Neural progenitor cell (in vitro differentiated cells): Measurements from ENCODE around the gene TAF1C. TPM values are rescaled to one million over a fixed set of nuclear protein-coding genes. Genes with fewer than 3 reads are reported as not detected.

ENCODE experiments used
- DNase-seq: peaks from one replicate; pipeline ENCODE4 v3.0.0-alpha.2; 2016; ENCODE audit warnings: low spot score
- H2AFZ ChIP-seq: fragments of 200-600 bp; sonication (generic); replicated peaks from 2 replicates; pipeline ENCODE4 v1.6.1; 2016; ENCODE audit warnings: antibody characterized with exemption
- H3F3A ChIP-seq: fragments of 200-600 bp; sonication (generic); 2 replicates; pipeline ENCODE4 v1.6.1; 2016; ENCODE audit warnings: antibody characterized with exemption, low read depth
- H3K27ac ChIP-seq: fragments of 200-600 bp; sonication (generic); 2 replicates; pipeline ENCODE4 v1.5.1; 2016; ENCODE audit warnings: mild to moderate bottlenecking
- H3K27me3 ChIP-seq: fragments of 200-600 bp; sonication (generic); 2 replicates; pipeline ENCODE4 v1.6.1; 2016; ENCODE audit warnings: mild to moderate bottlenecking, moderate library complexity
- H3K36me3 ChIP-seq: fragments of 200-600 bp; sonication (generic); 2 replicates; pipeline ENCODE4 v1.5.1; 2016
- H3K4me1 ChIP-seq: fragments of 200-600 bp; sonication (generic); 2 replicates; pipeline ENCODE4 v1.6.1; 2016; ENCODE audit warnings: mixed run types
- H3K4me2 ChIP-seq: fragments of 200-600 bp; sonication (generic); 2 replicates; pipeline ENCODE4 v1.6.1; 2016
- H3K4me3 ChIP-seq: fragments of 200-600 bp; sonication (generic); 2 replicates; pipeline ENCODE4 v1.5.1; 2016
- H3K79me2 ChIP-seq: fragments of 200-600 bp; sonication (generic); 2 replicates; pipeline ENCODE4 v1.6.1; 2016; ENCODE audit warnings: low read depth
- H3K9ac ChIP-seq: fragments of 200-600 bp; sonication (generic); 2 replicates; pipeline ENCODE4 v1.6.1; 2016
- H3K9me3 ChIP-seq: fragments of 200-600 bp; sonication (generic); 2 replicates; pipeline ENCODE4 v1.5.1; 2016; ENCODE audit warnings: low read depth
- H4K20me1 ChIP-seq: fragments of 200-600 bp; sonication (generic); 2 replicates; pipeline ENCODE4 v1.6.1; 2016; ENCODE audit warnings: low read depth
- H3K27ac Mint-ChIP-seq: 3 replicates; pipeline ENCODE4 v1.8.0; 2021; ENCODE audit warnings: mixed read lengths
- H3K27me3 Mint-ChIP-seq: 2 replicates; pipeline ENCODE4 v1.8.0; 2022; ENCODE audit warnings: low read depth, mild to moderate bottlenecking, inconsistent platforms, moderate library complexity, mixed read lengths; ENCODE audit not compliant: insufficient read depth
- H3K36me3 Mint-ChIP-seq: 3 replicates; pipeline ENCODE4 v1.8.0; 2021; ENCODE audit warnings: mixed read lengths
- H3K4me1 Mint-ChIP-seq: 3 replicates; pipeline ENCODE4 v1.8.0; 2021; ENCODE audit warnings: mixed read lengths
- H3K4me3 Mint-ChIP-seq: 3 replicates; pipeline ENCODE4 v1.8.0; 2021; ENCODE audit warnings: mild to moderate bottlenecking, moderate library complexity, mixed read lengths
- H3K9me3 Mint-ChIP-seq: 3 replicates; pipeline ENCODE4 v1.8.0; 2020; ENCODE audit warnings: mixed read lengths
- EZH2 ChIP-seq: fragments of 200-600 bp; sonication (generic); IDR thresholded peaks from 2 replicates; pipeline ENCODE4 v1.6.1; 2017; ENCODE audit warnings: antibody characterized with exemption, mild to moderate bottlenecking, moderate library complexity
- EZH2phosphoT487 ChIP-seq: fragments of 200-600 bp; sonication (generic); IDR thresholded peaks from 2 replicates; pipeline ENCODE4 v1.6.1; 2017; ENCODE audit warnings: antibody characterized with exemption
- total RNA-seq: library from RNA; depleted of rRNA; stranded (reverse); fragments of >200 nt; gene quantifications from 2 replicates; pipeline ENCODE4 v1.2.3, GENCODE V29; 2015; ENCODE audit warnings: low replicate concordance
- TF ChIP-seq, protein P1 (sequence below): fragments of 200-600 bp; sonication (generic); IDR thresholded peaks from 2 replicates; pipeline ENCODE4 v1.5.1; 2017; ENCODE audit warnings: antibody characterized with exemption, mild to moderate bottlenecking

Gene TAF1C
- total RNA-seq, 1 donor from 2014 or later: 23.3 TPM

DNA sequence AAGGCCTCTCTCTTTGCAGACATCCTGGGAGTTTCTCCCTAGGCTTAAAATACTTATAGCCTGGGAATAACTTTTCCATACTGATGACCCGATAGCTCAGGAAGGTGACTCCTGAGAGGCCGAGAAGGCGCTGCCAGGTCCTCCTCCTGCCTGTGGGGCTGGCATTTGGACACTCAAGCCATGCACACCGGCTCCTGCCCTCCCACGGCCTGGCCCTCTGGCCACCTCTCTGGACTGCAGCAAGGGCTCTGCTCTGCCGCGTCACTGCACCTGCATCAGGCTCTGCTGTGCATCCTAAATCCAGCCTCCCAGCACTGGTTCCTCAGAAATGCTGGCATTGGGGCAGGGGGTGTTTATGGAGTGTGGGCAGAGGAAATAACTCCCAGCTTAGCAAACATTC lies 38.7 kb upstream of the TAF1C start:
- no peak for DNase-seq
- Histone ChIP-seq H3K9ac (no peak overlapping the region), H3K27me3 (no peaks in the 10 kb centered on the region), H4K20me1 (no peaks in the 10 kb centered on the region), H3K27ac (no peak overlapping the region), H3K4me1 (no peaks in the 10 kb centered on the region), H3K4me2 (no peak overlapping the region), H3K36me3 (no peaks in the 10 kb centered on the region), H3K4me3 (no peak overlapping the region), H3K9me3 (no peaks in the 10 kb centered on the region), H3F3A (peaks cover 4% of the 10 kb centered on the region), H2AFZ (no peak overlapping the region), H3K79me2 (no peaks in the 10 kb centered on the region)
- Mint-ChIP-seq H3K27ac (peak overlapping the region; percentile 85), H3K36me3 (no peaks in the 10 kb centered on the region), H3K27me3 (peaks cover 13% of the 10 kb centered on the region), H3K4me3 (no peak overlapping the region), H3K9me3 (no peaks in the 10 kb centered on the region), H3K4me1 (peaks cover 37% of the 10 kb centered on the region)
- TF ChIP-seq EZH2 (no peak), EZH2phosphoT487 (no peak)
- TF ChIP-seq, protein P1, sequence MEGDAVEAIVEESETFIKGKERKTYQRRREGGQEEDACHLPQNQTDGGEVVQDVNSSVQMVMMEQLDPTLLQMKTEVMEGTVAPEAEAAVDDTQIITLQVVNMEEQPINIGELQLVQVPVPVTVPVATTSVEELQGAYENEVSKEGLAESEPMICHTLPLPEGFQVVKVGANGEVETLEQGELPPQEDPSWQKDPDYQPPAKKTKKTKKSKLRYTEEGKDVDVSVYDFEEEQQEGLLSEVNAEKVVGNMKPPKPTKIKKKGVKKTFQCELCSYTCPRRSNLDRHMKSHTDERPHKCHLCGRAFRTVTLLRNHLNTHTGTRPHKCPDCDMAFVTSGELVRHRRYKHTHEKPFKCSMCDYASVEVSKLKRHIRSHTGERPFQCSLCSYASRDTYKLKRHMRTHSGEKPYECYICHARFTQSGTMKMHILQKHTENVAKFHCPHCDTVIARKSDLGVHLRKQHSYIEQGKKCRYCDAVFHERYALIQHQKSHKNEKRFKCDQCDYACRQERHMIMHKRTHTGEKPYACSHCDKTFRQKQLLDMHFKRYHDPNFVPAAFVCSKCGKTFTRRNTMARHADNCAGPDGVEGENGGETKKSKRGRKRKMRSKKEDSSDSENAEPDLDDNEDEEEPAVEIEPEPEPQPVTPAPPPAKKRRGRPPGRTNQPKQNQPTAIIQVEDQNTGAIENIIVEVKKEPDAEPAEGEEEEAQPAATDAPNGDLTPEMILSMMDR: no peak

DNA sequence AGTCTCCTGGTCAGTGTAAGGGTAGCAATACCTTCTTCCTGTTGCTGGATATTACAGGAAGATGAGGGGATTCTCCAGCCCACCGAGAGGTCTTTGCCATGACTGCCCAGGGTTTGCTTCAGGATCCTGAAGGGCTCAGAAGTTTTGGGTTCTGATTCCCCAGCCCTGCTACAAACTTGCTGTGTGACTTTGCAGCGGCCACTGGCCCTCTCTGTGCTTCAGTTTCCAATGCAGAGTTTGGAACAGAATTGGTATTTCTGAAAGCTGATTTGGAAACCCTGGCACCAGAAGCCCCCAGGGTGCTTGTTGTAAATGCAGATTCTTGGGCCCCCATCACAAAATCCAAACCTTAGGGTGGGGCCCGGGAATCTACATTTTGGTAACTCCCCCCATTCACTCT lies 38.3 kb upstream of the TAF1C start:
- Mint-ChIP-seq H3K27ac (no peak overlapping the region), H3K36me3 (no peaks in the 10 kb centered on the region), H3K4me1 (peaks cover 37% of the 10 kb centered on the region), H3K9me3 (no peaks in the 10 kb centered on the region), H3K27me3 (peaks cover 15% of the 10 kb centered on the region), H3K4me3 (no peak overlapping the region)
- Histone ChIP-seq H3K27ac (no peak overlapping the region), H3K4me3 (no peak overlapping the region), H3K36me3 (no peaks in the 10 kb centered on the region), H3K27me3 (no peaks in the 10 kb centered on the region), H3K9me3 (no peaks in the 10 kb centered on the region), H3K4me1 (no peaks in the 10 kb centered on the region), H3K9ac (no peak overlapping the region), H4K20me1 (no peaks in the 10 kb centered on the region), H2AFZ (no peak overlapping the region), H3F3A (peaks cover 4% of the 10 kb centered on the region), H3K4me2 (no peak overlapping the region), H3K79me2 (no peaks in the 10 kb centered on the region)
- no peak for DNase-seq
- TF ChIP-seq EZH2 (no peak), EZH2phosphoT487 (no peak)
- TF ChIP-seq, protein P1: no peak

DNA sequence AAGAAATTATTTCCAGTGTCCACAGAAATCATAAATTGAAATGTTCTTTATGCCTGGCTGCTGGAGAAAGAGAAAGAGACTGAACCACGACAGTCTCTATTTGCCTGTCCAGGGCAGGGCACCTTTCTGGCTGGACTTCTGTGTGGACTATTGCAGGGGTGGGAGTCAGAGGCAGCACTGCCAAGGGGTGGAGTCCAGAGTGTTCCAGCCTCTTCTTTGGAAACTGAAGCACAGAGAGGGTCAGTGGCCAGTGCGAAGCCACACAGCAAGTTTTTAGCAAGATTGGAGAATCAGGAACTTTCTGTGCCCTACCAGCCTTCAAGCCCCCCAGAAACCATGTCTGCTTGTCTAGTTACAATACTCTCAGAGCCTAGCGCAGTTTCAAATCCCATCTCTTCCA lies 37.7 kb upstream of the TAF1C start:
- no peak overlapping the region for H3K4me3 ChIP-seq
- no peak for DNase-seq
- no peak overlapping the region for H2AFZ ChIP-seq
- H3K4me2 ChIP-seq: no peak overlapping the region
- H3K27me3 ChIP-seq: no peaks in the 10 kb centered on the region
- no peaks in the 10 kb centered on the region for H3K79me2 ChIP-seq
- H3K9me3 Mint-ChIP-seq: no peaks in the 10 kb centered on the region
- no peak overlapping the region for H3K4me3 Mint-ChIP-seq
- peaks cover 36% of the 10 kb centered on the region for H3K4me1 Mint-ChIP-seq
- no peaks in the 10 kb centered on the region for H3K36me3 ChIP-seq
- no peaks in the 10 kb centered on the region for H3K36me3 Mint-ChIP-seq
- peaks cover 16% of the 10 kb centered on the region for H3K27me3 Mint-ChIP-seq
- no peaks in the 10 kb centered on the region for H3K4me1 ChIP-seq
- H3F3A ChIP-seq: peaks cover 1% of the 10 kb centered on the region
- no peak overlapping the region for H3K27ac ChIP-seq
- TF ChIP-seq EZH2 (no peak), EZH2phosphoT487 (no peak)
- TF ChIP-seq, protein P1: no peak
- H4K20me1 ChIP-seq: no peaks in the 10 kb centered on the region
- H3K9ac ChIP-seq: no peak overlapping the region
- H3K9me3 ChIP-seq: no peaks in the 10 kb centered on the region
- no peak overlapping the region for H3K27ac Mint-ChIP-seq
